ENCODE results near the gene HOXB9. TPM values are rescaled to one million over a fixed set of nuclear protein-coding genes. Genes with fewer than 3 reads are reported as not detected.

The HOXB9 gene
- total and polyA plus RNA-seq, 10 of the 15 experiments (the other 5 are each of a cell fraction or from before 2014, with no cell fraction given) = 0.01 to 0.49 (median 0.09) TPM; not detected in 5

- intact Hi-C loops (cut with micrococcal nuclease; ENCODE audit: unreplicated experiment) = no loop called here
- BruUV-seq (replicated peaks) = no TSS peak
- SMC1A ChIA-PET (ENCODE audit: uncharacterized antibody, unreplicated experiment) = no interaction called here
Observed at GRCh38 chr17:48641541-48642058, 15.4 kb upstream of the HOXB9 start.

More at GRCh38 chr17:48641541-48642058, 15.4 kb upstream of the HOXB9 start:
- no peaks in the 10 kb centered on the region for H3K36me3 ChIP-seq (ENCODE audit: control insufficient read depth in 2 of 2, insufficient read depth in 2 of 2, low read length in 1 of 2)
- no peaks in the 10 kb centered on the region for H4K20me1 ChIP-seq (ENCODE audit: control insufficient read depth, insufficient read depth)
- peak; percentile 13; the same call in 2 of the 3 replicates for ATAC-seq
- no peak overlapping the region for H3K27ac ChIP-seq (ENCODE audit: control insufficient read depth, insufficient read depth)
- no peak overlapping the region for H2AFZ ChIP-seq (ENCODE audit: control insufficient read depth, low read depth, low read length)
- H3K27me3 ChIP-seq (replicated peaks in 1 of 2; ENCODE audit: control insufficient read depth in 2 of 2, insufficient read depth in 2 of 2, low read length in 1 of 2) = peaks cover 10 to 19% of the 10 kb centered on the region in 2 experiments
- TF ChIP-seq RB1 (IDR thresholded peaks at IDR 0.05; ENCODE audit: borderline replicate concordance) = no peak
- no peak for TF ChIP-seq ZZZ3 (IDR thresholded peaks at IDR 0.05; ENCODE audit: control insufficient read depth, insufficient read length, low read depth)
- no peak for TF ChIP-seq HSF1 (IDR thresholded peaks at IDR 0.05; ENCODE audit: low read depth, low read length)
- no peak for TF ChIP-seq KDM1A (IDR thresholded peaks at IDR 0.05; ENCODE audit: borderline replicate concordance)
- TF ChIP-seq CREM (IDR thresholded peaks at IDR 0.05; ENCODE audit: low read depth) = no peak
- TF ChIP-seq RAD51 (IDR thresholded peaks at IDR 0.05) = no peak
- no peak for TF ChIP-seq SREBF1 (IDR thresholded peaks at IDR 0.05; ENCODE audit: low read length)
- TF ChIP-seq ZNF217 (IDR thresholded peaks at IDR 0.05) = no peak
- TF ChIP-seq NFYA (IDR thresholded peaks at IDR 0.05; ENCODE audit: borderline replicate concordance, low read depth, low read length) = no peak
- TF ChIP-seq NKRF (conservative IDR thresholded peaks at IDR 0.05) = no peak
- no peak for TF ChIP-seq FOXK2 (IDR thresholded peaks at IDR 0.05)
- TF ChIP-seq ESRRA (IDR thresholded peaks at IDR 0.05; ENCODE audit: low read length) = no peak
- H3K9ac ChIP-seq (ENCODE audit: control insufficient read depth, insufficient read depth, low read length) = no peak overlapping the region
- 22% methylated on average over 29 of the region's 29 CpGs for WGBS (ENCODE audit: insufficient coverage, insufficient replicate concordance, low lambda C conversion rate, missing lambda C conversion rate)
- no peak overlapping the region for H3K4me3 ChIP-seq
- CTCF ChIA-PET = interaction anchor here (1.4 kb wide), 1 partner anchor 237 kb away, joined by 4 read pairs; no protein-coding TSS in a partner anchor
- FAIRE-seq = no peak
- RAD21 ChIA-PET (ENCODE audit: unreplicated experiment) = no interaction called here
- H3K9me3 ChIP-seq (replicated peaks; ENCODE audit: control insufficient read depth, insufficient read depth, low read length) = no peaks in the 10 kb centered on the region
- H3K4me1 ChIP-seq (ENCODE audit: control insufficient read depth, insufficient read depth, low read length) = no peaks in the 10 kb centered on the region
- POLR2A ChIA-PET = no interaction called here
- in situ Hi-C loops (cut with MboI) = no loop called here
- H3K4me2 ChIP-seq (ENCODE audit: control insufficient read depth, insufficient read depth) = no peak overlapping the region
- no peaks in the 10 kb centered on the region for H3K79me2 ChIP-seq (ENCODE audit: control insufficient read depth, insufficient read depth, low read length)
- DNase-seq (ENCODE audit: low read depth, low spot score) = no peak
